ENCODE measurements around the gene HERC4.

Gene HERC4

GRCh38 chr10:68073631-68074030, 1.5 kb downstream of the HERC4 start:
- FAIRE-seq = no peak

DNA sequence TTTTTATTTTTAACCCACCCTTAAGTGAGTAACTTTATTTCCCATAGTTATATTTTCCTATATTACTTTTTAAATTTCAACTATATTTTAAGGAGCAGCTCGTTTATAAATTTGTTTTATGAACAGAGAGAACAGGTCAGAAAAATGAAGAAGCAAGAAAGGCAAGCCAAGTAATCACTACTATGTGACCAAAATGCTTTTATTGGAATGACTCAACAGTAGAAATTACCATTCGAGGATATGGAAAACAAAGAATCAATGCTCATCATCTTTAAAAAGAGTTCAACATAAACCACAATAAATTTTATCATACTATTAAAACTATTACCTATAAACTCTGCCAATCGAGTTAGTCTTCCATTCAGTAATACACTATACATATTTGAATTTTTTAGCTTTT, 7.6 kb downstream of the HERC4 start:
- TF ChIP-seq POLR2A (IDR thresholded peaks at IDR 0.05; ENCODE audit: low read depth, low read length) = no peak
- TF ChIP-seq SPI1 (IDR thresholded peaks at IDR 0.05; ENCODE audit: low read depth, low read length) = no peak
- TF ChIP-seq POU2F2 (IDR thresholded peaks at IDR 0.05; ENCODE audit: low read depth, low read length) = no peak
- no peak for FAIRE-seq
- DNase-seq (ENCODE audit: insufficient read length, low spot score) = no peak

More at GRCh38 chr10:68073631-68074030, 1.5 kb downstream of the HERC4 start:
- DNase-seq (ENCODE audit: insufficient read length, low spot score) = no peak
- TF ChIP-seq PAX5 (IDR thresholded peaks at IDR 0.05; ENCODE audit: insufficient read depth, low read length, severe bottlenecking) (no peak), SPI1 (IDR thresholded peaks at IDR 0.05; ENCODE audit: low read depth, low read length) (no peak), TAF1 (IDR thresholded peaks at IDR 0.05; ENCODE audit: low read depth, low read length) (no peak), POLR2A (IDR thresholded peaks at IDR 0.05; ENCODE audit: low read depth, low read length) (no peak)

DNA sequence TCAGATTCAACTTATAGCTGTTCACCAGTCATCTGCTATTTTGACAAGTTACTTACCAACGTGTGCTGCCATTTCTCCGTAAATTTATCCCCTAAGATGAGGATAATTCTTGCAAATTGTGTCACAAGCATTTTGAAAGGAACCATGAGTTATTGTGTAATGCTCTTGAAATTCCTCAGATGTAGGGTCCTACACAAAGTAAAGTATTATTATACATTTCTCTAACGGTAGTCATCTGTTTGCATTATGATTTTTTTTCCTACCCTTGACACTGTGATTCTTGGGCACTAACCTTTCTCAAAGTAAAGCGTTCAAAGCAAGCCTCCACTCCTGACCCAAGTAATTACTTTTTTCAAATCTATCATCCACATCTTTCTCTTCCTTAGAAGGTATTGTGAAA, 8.1 kb downstream of the HERC4 start:
- FAIRE-seq (no peak), DNase-seq (ENCODE audit: insufficient read length, low spot score) (no peak)
- TF ChIP-seq SPI1 (IDR thresholded peaks at IDR 0.05; ENCODE audit: low read depth, low read length) (no peak), PAX5 (IDR thresholded peaks at IDR 0.05; ENCODE audit: insufficient read depth, low read length, severe bottlenecking) (no peak), POU2F2 (IDR thresholded peaks at IDR 0.05; ENCODE audit: low read depth, low read length) (no peak), POLR2AphosphoS5 (IDR thresholded peaks at IDR 0.05; ENCODE audit: low read depth, low read length) (no peak), POLR2A (IDR thresholded peaks at IDR 0.05; ENCODE audit: low read depth, low read length) (no peak), TAF1 (IDR thresholded peaks at IDR 0.05; ENCODE audit: low read depth, low read length) (no peak)

DNA sequence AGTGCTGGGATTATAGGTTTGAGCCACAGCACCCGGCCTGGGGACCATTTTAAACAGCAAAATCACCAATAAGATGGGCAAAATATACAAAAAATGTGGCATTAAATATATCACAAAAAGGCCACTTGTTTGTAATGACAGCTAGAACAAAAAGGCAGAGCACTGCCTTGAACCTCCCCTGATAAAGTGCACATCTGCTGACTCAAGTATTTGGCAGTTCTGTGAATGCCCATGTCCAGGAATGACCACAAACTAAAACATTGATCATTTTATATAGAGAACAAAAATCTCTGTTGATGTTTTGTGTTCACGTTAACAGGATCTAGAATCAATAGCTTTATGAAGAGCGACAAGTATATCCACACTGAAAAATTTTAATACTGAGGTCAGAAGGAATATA, 21.5 kb downstream of the HERC4 start:
- no peak for DNase-seq (ENCODE audit: insufficient read length, low spot score)
- no peak for TF ChIP-seq POLR2A (IDR thresholded peaks at IDR 0.05; ENCODE audit: low read depth, low read length)
- TF ChIP-seq PAX5 (IDR thresholded peaks at IDR 0.05; ENCODE audit: insufficient read depth, low read length, severe bottlenecking) = no peak
- no peak for FAIRE-seq

DNA sequence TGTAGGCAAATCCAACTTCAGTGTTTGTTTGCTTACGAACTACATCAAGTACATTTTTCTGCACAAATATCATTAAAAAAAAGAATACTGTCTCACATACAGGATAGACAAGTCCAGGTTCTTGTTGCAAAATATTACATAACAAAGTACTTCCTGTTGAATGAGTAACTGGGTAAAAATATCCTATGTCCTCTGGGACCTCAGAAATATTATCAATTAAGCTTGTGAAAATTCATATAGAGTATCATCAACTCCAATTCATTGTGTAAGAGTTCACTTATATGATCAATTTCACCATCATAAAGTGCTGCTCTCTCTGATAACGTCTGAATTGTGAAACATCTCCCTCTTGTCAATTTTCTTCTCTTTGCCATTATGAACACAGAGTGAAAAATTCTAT, 22.6 kb downstream of the HERC4 start:
- no peak for DNase-seq (ENCODE audit: insufficient read length, low spot score)

GRCh38 chr10:68049289-68050078, 25.6 kb downstream of the HERC4 start:
- no peak for TF ChIP-seq POLR2AphosphoS5 (IDR thresholded peaks at IDR 0.05; ENCODE audit: low read depth, low read length)
- no peak for TF ChIP-seq POU2F2 (IDR thresholded peaks at IDR 0.05; ENCODE audit: low read depth, low read length)
- no peak for TF ChIP-seq POLR2A (IDR thresholded peaks at IDR 0.05; ENCODE audit: low read depth, low read length)
- no peak for FAIRE-seq
- no peak for DNase-seq (ENCODE audit: insufficient read length, low spot score)

More for the DNA sequence above, 22.6 kb downstream of the HERC4 start:
- TF ChIP-seq POU2F2 (IDR thresholded peaks at IDR 0.05; ENCODE audit: low read depth, low read length) (no peak), SPI1 (IDR thresholded peaks at IDR 0.05; ENCODE audit: low read depth, low read length) (no peak), TAF1 (IDR thresholded peaks at IDR 0.05; ENCODE audit: low read depth, low read length) (no peak), POLR2AphosphoS5 (IDR thresholded peaks at IDR 0.05; ENCODE audit: low read depth, low read length) (no peak), POLR2A (IDR thresholded peaks at IDR 0.05; ENCODE audit: low read depth, low read length) (no peak), PAX5 (IDR thresholded peaks at IDR 0.05; ENCODE audit: insufficient read depth, low read length, severe bottlenecking) (no peak)
- no peak for FAIRE-seq

GRCh38 chr10:68047554-68048327, 27.3 kb downstream of the HERC4 start:
- TF ChIP-seq POLR2AphosphoS5 (IDR thresholded peaks at IDR 0.05; ENCODE audit: low read depth, low read length) (no peak), PAX5 (IDR thresholded peaks at IDR 0.05; ENCODE audit: insufficient read depth, low read length, severe bottlenecking) (no peak), POLR2A (IDR thresholded peaks at IDR 0.05; ENCODE audit: low read depth, low read length) (no peak), SPI1 (IDR thresholded peaks at IDR 0.05; ENCODE audit: low read depth, low read length) (no peak), POU2F2 (IDR thresholded peaks at IDR 0.05; ENCODE audit: low read depth, low read length) (no peak), TAF1 (IDR thresholded peaks at IDR 0.05; ENCODE audit: low read depth, low read length) (no peak)
- DNase-seq (ENCODE audit: insufficient read length, low spot score) (no peak), FAIRE-seq (peak; percentile 57)

DNA sequence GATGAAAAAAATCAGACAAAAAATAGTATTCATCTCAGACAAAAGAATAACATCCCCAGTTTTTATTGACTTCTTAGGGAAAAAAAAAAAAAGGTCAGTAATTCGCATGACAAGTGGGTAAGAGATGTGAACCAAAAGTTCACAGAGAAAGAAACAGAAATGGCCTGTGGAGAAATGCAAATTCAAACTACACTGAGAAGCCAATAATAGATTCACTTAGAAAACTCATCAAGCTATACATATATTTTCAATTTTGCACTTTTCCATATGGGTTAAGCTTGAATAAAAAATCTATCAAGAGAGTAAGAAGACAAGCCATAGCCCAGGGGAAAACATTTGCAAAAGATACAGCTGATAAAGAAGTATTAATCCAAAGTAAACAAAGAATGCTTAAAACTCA, 28.0 kb downstream of the HERC4 start:
- FAIRE-seq (no peak), DNase-seq (ENCODE audit: insufficient read length, low spot score) (no peak)
- TF ChIP-seq POU2F2 (IDR thresholded peaks at IDR 0.05; ENCODE audit: low read depth, low read length) = no peak
- no peak for TF ChIP-seq POLR2A (IDR thresholded peaks at IDR 0.05; ENCODE audit: low read depth, low read length)
- no peak for TF ChIP-seq PAX5 (IDR thresholded peaks at IDR 0.05; ENCODE audit: insufficient read depth, low read length, severe bottlenecking)
- no peak for TF ChIP-seq TAF1 (IDR thresholded peaks at IDR 0.05; ENCODE audit: low read depth, low read length)
- TF ChIP-seq POLR2AphosphoS5 (IDR thresholded peaks at IDR 0.05; ENCODE audit: low read depth, low read length) = no peak
- no peak for TF ChIP-seq SPI1 (IDR thresholded peaks at IDR 0.05; ENCODE audit: low read depth, low read length)

DNA sequence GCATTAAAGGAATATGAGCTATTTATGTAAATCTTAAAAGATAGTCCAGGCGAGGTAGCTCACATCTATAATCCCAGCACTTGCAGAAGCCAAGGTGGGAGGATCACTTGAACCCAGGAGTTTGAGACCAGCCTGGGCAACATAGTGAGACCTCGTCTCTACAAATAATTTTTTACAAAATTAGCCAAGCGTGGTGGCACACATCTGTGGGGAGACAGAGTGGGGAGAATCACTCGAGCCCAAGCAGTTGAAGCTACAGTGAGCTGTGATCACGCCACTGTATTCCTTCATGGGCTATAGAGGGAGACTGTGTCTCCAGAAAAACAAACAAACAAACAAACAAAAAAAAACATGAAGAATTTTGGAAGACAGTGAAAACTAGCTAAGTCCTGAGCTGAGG, 28.4 kb downstream of the HERC4 start:
- TF ChIP-seq POLR2A (IDR thresholded peaks at IDR 0.05; ENCODE audit: low read depth, low read length) = no peak
- no peak for TF ChIP-seq POLR2AphosphoS5 (IDR thresholded peaks at IDR 0.05; ENCODE audit: low read depth, low read length)
- TF ChIP-seq PAX5 (IDR thresholded peaks at IDR 0.05; ENCODE audit: insufficient read depth, low read length, severe bottlenecking) = peak; percentile 64
- DNase-seq (ENCODE audit: insufficient read length, low spot score) = no peak
- no peak for FAIRE-seq

- FAIRE-seq (no peak), DNase-seq (ENCODE audit: insufficient read length, low spot score) (no peak)
- no peak for TF ChIP-seq POLR2AphosphoS5 (IDR thresholded peaks at IDR 0.05; ENCODE audit: low read depth, low read length)
- TF ChIP-seq SPI1 (IDR thresholded peaks at IDR 0.05; ENCODE audit: low read depth, low read length) = no peak
- TF ChIP-seq TAF1 (IDR thresholded peaks at IDR 0.05; ENCODE audit: low read depth, low read length) = no peak
- TF ChIP-seq POU2F2 (IDR thresholded peaks at IDR 0.05; ENCODE audit: low read depth, low read length) = no peak
- no peak for TF ChIP-seq PAX5 (IDR thresholded peaks at IDR 0.05; ENCODE audit: insufficient read depth, low read length, severe bottlenecking)
- TF ChIP-seq POLR2A (IDR thresholded peaks at IDR 0.05; ENCODE audit: low read depth, low read length) = no peak
Measured at GRCh38 chr10:68043030-68043429, 32.1 kb downstream of the HERC4 start.

All from GM12891 (cell line).